ENCODE results near the gene SLC26A1.

The SLC26A1 gene

DNA sequence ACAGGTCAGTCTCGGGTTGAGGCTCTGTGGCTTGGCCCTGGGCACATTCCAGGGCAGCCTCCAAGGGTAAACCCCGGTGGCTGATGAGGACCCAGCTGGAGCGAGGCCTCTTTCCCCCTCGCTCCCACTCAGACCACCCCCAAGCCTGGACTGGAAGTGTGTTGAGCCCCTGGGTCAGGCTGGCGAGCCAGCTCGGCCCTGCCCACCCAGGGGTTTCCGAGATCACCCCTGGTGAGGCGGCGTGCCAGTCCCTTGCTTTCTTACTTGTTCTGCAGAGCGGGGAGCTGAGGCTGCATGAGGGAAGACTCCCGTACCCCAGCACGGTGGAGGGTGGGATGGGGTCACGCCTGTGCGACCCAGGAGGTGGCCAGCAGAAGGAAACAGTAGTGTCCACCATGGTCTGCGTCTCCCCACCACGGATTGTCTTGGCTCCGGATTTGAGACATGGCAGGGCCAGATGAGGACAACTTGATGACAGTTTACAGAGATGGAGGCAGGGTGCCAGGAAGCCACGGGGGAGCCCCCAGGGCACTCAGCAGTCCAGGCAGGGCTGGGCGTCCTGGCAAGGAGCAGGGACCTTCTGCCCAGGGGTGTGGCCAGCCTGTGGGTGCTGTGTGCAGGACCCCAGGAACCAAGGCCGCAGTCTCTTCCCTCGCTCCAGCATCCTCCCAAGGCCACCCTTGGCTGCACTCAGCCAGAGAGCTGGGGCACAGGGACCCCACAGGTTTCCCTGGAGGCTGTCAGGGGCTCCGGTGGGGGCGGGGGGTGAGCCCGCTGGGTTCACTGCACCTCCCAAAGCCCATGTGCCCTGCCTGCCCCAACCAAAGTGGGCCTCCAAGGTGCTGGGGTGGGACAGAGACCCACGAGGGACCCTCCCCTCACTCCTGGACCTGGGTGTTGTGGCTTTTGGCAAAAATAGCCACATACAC is 11.6 kb upstream of the SLC26A1 start:
- no peaks in the 10 kb centered on the region for H3K79me2 ChIP-seq (ENCODE audit: low read length)

DNA sequence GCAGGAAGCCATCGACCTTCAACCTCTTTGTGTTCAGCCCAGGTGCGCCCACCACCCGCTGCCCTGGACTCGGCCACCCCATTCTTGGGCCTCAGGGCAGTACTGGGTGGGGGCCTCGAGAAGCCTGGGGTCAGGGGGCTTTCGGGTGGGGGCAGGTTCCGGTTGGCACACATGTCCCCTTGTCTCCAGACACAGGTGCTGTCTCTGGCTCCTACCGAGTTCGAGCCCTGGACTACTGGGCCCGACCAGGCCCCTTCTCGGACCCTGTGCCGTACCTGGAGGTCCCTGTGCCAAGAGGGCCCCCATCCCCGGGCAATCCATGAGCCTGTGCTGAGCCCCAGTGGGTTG is 10.8 kb upstream of the SLC26A1 start:
- no peak overlapping the region for H3K9ac ChIP-seq (ENCODE audit: low read length)
- H3K4me3 ChIP-seq (ENCODE audit: low read length), result no peak overlapping the region
- H3K9me2 ChIP-seq (replicated peaks; ENCODE audit: insufficient read depth, low read length), result no peaks in the 10 kb centered on the region
- H3K9me3 ChIP-seq (replicated peaks; ENCODE audit: insufficient read depth, low read length), result no peaks in the 10 kb centered on the region
- no peaks in the 10 kb centered on the region for H3K27me3 ChIP-seq (replicated peaks; ENCODE audit: insufficient read depth, low read length)
- DNase-seq, result no peak
- no peaks in the 10 kb centered on the region for H3K4me1 ChIP-seq (ENCODE audit: low read length)
- H4K20me1 ChIP-seq (ENCODE audit: insufficient read depth, low read length), result no peaks in the 10 kb centered on the region
- TF ChIP-seq EZH2 (optimal IDR thresholded peaks at IDR 0.05; ENCODE audit: low read depth, low read length) (no peak), EZH2phosphoT487 (IDR thresholded peaks at IDR 0.05; ENCODE audit: low read length) (no peak)
- TF ChIP-seq, protein P1, sequence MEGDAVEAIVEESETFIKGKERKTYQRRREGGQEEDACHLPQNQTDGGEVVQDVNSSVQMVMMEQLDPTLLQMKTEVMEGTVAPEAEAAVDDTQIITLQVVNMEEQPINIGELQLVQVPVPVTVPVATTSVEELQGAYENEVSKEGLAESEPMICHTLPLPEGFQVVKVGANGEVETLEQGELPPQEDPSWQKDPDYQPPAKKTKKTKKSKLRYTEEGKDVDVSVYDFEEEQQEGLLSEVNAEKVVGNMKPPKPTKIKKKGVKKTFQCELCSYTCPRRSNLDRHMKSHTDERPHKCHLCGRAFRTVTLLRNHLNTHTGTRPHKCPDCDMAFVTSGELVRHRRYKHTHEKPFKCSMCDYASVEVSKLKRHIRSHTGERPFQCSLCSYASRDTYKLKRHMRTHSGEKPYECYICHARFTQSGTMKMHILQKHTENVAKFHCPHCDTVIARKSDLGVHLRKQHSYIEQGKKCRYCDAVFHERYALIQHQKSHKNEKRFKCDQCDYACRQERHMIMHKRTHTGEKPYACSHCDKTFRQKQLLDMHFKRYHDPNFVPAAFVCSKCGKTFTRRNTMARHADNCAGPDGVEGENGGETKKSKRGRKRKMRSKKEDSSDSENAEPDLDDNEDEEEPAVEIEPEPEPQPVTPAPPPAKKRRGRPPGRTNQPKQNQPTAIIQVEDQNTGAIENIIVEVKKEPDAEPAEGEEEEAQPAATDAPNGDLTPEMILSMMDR (IDR thresholded peaks at IDR 0.05; ENCODE audit: low read length), result no peak
- no peak overlapping the region for H2AFZ ChIP-seq (ENCODE audit: low read length)
- H3K79me2 ChIP-seq (ENCODE audit: low read length), result no peaks in the 10 kb centered on the region
- H3K27ac ChIP-seq (ENCODE audit: low read length), result no peak overlapping the region
- no peaks in the 10 kb centered on the region for H3F3A ChIP-seq (ENCODE audit: insufficient read depth, low read length)
- H3K36me3 ChIP-seq (replicated peaks; ENCODE audit: insufficient read depth, low read length), result no peaks in the 10 kb centered on the region
- H3K4me2 ChIP-seq (ENCODE audit: low read depth, low read length), result no peak overlapping the region

More for the DNA sequence above, 11.6 kb upstream of the SLC26A1 start:
- Histone ChIP-seq H3K4me3 (ENCODE audit: low read length) (no peak overlapping the region), H3K27me3 (replicated peaks; ENCODE audit: insufficient read depth, low read length) (no peaks in the 10 kb centered on the region), H3K36me3 (replicated peaks; ENCODE audit: insufficient read depth, low read length) (no peaks in the 10 kb centered on the region), H2AFZ (ENCODE audit: low read length) (no peak overlapping the region), H3K9me2 (replicated peaks; ENCODE audit: insufficient read depth, low read length) (no peaks in the 10 kb centered on the region), H3F3A (ENCODE audit: insufficient read depth, low read length) (no peaks in the 10 kb centered on the region), H3K4me1 (ENCODE audit: low read length) (no peaks in the 10 kb centered on the region), H4K20me1 (ENCODE audit: insufficient read depth, low read length) (no peaks in the 10 kb centered on the region), H3K9me3 (replicated peaks; ENCODE audit: insufficient read depth, low read length) (no peaks in the 10 kb centered on the region), H3K9ac (ENCODE audit: low read length) (no peak overlapping the region), H3K4me2 (ENCODE audit: low read depth, low read length) (no peak overlapping the region), H3K27ac (ENCODE audit: low read length) (no peak overlapping the region)
- DNase-seq, result no peak
- TF ChIP-seq EZH2phosphoT487 (IDR thresholded peaks at IDR 0.05; ENCODE audit: low read length) (no peak), EZH2 (optimal IDR thresholded peaks at IDR 0.05; ENCODE audit: low read depth, low read length) (no peak)
- TF ChIP-seq, protein P1 (IDR thresholded peaks at IDR 0.05; ENCODE audit: low read length), result no peak

DNA sequence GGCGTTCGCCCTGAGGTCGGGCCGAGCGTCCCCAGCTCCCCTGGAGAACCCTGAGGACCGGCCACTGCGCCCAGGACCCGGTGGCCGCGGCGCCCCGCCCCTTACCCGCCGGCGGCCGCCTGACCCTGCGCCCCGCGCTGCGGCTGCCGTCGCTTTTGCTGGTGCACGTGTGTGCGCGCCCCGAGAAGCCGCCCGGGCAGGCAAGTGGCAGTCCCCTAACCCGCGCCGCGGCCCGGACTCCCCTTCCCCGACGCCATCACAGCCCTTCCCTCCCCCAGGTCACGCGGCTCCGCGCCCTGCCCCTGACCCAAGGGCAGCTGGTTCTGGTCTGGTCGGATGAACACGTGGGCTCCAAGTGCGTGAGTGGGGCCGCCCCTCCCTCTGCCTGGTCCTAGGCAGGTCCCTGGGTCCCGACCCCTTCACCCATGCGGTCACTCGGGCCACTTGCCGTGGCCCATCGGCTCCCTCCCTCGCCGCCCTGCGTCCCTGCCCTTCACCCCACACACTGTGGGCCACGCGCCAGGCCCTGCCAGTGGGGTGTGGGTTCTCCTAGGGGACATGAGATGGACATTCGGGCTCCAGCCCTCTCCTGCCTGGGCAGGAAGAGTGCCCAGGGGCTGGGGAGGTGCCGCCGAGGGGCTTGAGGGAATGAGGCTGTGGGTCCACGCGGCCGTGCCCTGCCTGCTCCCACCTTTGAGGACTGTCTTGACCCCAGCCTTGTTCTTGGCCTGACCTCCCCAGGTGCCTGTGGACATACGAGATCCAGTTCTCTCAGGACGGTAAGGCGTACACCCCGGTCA is 10.3 kb upstream of the SLC26A1 start:
- Histone ChIP-seq H3K27ac (ENCODE audit: low read length) (no peak overlapping the region), H3K4me1 (ENCODE audit: low read length) (no peaks in the 10 kb centered on the region), H3K9ac (ENCODE audit: low read length) (no peak overlapping the region), H3K4me3 (ENCODE audit: low read length) (no peak overlapping the region), H4K20me1 (ENCODE audit: insufficient read depth, low read length) (no peaks in the 10 kb centered on the region), H3F3A (ENCODE audit: insufficient read depth, low read length) (no peaks in the 10 kb centered on the region), H2AFZ (ENCODE audit: low read length) (no peak overlapping the region), H3K9me2 (replicated peaks; ENCODE audit: insufficient read depth, low read length) (no peaks in the 10 kb centered on the region), H3K9me3 (replicated peaks; ENCODE audit: insufficient read depth, low read length) (no peaks in the 10 kb centered on the region), H3K79me2 (ENCODE audit: low read length) (no peaks in the 10 kb centered on the region), H3K4me2 (ENCODE audit: low read depth, low read length) (no peak overlapping the region), H3K27me3 (replicated peaks; ENCODE audit: insufficient read depth, low read length) (no peaks in the 10 kb centered on the region), H3K36me3 (replicated peaks; ENCODE audit: insufficient read depth, low read length) (no peaks in the 10 kb centered on the region)
- DNase-seq, result no peak
- TF ChIP-seq EZH2phosphoT487 (IDR thresholded peaks at IDR 0.05; ENCODE audit: low read length), result no peak
- TF ChIP-seq, protein P1 (IDR thresholded peaks at IDR 0.05; ENCODE audit: low read length), result no peak
- no peak for TF ChIP-seq EZH2 (optimal IDR thresholded peaks at IDR 0.05; ENCODE audit: low read depth, low read length)

Measured in MM.1S (cell line).